Measurements from ENCODE around the gene POLR3K.

POLR3K gene

GRCh38 chr16:66309-67182 is 13.1 kb upstream of the POLR3K start:
- DNase-seq (ENCODE audit: low read depth, low spot score) = no peak
- H3K27ac ChIP-seq = no peak overlapping the region

DNA sequence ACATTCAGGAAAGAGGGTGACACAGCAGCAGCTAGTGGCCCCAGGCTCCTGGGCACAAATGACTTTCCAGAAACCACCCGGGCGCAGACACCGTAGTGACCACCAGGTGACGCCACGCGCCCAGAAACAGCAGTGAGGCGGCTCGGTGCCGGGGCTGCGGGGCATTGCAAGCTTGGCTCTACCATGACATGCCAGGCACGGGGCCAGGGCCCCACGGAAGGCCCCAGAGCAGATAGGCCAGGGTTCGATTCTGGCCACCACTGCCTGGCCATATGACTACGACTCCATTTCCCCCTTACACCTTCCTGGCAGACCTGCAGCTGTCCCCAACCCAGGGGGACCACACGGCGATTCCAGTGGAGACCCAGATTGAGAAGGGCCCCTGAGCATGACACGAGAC is 12.3 kb upstream of the POLR3K start:
- no peak for DNase-seq (ENCODE audit: low read depth, low spot score)
- no peak overlapping the region for H3K27ac ChIP-seq

- DNase-seq (ENCODE audit: low read depth, low spot score) = no peak
Measured at GRCh38 chr16:64914-65255, 11.5 kb upstream of the POLR3K start.

GRCh38 chr16:63998-64913 is 10.8 kb upstream of the POLR3K start:
- no peak overlapping the region for H3K27ac ChIP-seq
- DNase-seq (ENCODE audit: low read depth, low spot score) = no peak

More at GRCh38 chr16:64914-65255, 11.5 kb upstream of the POLR3K start:
- no peak overlapping the region for H3K27ac ChIP-seq

GRCh38 chr16:63466-63865 is 10.1 kb upstream of the POLR3K start:
- H3K27ac ChIP-seq = no peak overlapping the region
- DNase-seq (ENCODE audit: low read depth, low spot score) = no peak

DNA sequence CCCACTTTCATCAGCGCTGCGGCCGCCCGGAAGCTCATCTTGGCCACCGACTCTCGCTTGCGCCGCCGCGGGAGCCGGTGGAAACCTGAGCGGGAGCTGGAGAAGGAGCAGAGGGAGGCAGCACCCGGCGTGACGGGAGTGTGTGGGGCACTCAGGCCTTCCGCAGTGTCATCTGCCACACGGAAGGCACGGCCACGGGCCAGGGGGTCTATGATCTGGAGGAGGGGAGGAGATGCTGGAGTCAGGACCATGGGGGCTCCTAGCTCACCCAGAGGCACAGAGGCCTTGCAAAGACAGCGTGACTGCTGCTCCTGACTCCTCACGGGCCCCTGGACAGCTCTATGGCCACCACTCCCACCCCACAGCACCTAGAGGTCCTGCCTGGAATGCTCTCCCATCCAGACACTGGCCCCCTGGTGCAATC is 9.6 kb upstream of the POLR3K start:
- DNase-seq (ENCODE audit: low read depth, low spot score) = no peak
- H3K27ac ChIP-seq = no peak overlapping the region

DNA sequence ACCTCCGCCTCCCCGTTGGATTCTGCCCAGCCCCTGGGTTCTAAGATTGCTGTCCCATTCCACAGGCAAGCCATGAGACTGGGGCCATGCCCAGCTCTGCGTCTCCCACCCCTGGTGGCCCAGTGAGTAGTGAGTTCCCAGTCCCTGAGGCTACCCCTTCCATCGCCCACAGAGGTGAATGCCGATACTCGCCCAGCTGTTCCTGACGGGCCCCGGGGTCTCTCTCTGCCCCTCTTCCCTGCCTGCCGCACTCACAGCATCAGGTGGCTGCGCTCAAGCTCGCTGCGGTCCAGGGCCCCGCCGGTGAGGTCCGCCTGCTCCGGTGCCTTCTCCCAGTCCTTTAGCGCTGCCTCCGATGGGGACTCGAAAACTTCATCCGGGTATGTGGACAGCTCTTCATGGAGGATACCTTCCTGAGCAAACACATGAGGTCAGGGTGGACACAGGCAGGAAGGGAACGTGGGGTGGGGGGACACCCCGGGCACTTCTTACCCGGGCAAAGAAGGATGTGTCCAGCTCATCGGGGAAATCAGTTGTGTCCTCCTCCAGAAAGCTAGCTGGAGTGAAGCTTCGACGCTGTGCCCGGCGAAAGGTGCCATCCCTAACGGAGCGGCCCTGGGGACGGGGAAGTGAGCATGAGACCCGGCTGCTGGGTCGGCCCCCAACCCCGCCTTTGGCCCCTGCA is 9.0 kb upstream of the POLR3K start:
- no peak overlapping the region for H3K27ac ChIP-seq
- no peak for DNase-seq (ENCODE audit: low read depth, low spot score)

- no peak overlapping the region for H3K27ac ChIP-seq
- no peak for DNase-seq (ENCODE audit: low read depth, low spot score)
Measured at GRCh38 chr16:61879-62281, 8.5 kb upstream of the POLR3K start.

DNA sequence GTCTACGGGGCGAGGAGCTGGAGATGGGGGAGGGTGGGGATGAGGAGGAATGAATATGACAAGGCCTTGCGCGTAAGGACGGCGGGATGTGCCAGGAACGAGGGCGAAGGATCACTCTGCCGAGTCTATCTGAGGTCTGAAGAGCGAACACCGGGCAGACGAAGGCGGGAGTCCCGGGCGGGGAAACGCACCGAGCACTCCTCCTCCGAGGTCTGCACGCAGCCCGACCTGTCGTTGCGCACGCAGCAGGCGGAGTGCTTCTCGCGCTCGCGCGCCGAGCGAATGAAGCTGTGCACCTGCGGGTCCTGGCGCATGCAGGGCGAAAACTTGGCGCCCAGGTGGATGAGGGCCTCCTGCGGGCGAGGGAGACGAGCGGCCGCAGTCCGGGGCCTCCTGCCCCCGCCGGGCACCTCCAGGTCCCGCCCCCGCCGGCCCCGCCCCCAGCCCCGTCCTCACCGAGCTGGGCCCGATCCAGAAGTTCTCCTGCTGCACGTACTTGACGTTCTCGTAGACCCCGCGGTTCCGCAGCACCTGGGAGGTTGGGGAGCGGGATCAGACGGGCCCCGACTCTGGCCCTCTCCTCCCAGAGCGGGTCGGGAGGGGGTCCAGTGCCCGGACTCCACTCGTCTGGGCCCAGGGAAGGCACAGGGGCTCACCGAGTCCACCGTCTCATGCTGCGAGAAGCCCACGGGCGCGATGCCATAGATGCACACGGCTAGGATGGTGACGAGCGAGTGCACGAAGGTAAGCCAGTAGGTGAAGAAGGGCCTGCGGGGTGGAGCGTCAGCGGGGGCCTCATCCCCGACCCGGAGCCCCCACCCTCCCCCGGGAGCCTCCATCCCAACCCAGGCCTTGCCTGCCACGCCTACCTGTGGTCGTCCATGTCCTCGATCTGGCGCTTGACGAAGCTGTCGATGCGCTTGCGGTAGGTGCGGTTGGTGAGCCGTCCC is 7.8 kb upstream of the POLR3K start:
- H3K27ac ChIP-seq = no peak overlapping the region
- no peak for DNase-seq (ENCODE audit: low read depth, low spot score)

- H3K27ac ChIP-seq = no peak overlapping the region
- DNase-seq (ENCODE audit: low read depth, low spot score) = no peak
Measured at GRCh38 chr16:60166-60565, 6.8 kb upstream of the POLR3K start.

DNA sequence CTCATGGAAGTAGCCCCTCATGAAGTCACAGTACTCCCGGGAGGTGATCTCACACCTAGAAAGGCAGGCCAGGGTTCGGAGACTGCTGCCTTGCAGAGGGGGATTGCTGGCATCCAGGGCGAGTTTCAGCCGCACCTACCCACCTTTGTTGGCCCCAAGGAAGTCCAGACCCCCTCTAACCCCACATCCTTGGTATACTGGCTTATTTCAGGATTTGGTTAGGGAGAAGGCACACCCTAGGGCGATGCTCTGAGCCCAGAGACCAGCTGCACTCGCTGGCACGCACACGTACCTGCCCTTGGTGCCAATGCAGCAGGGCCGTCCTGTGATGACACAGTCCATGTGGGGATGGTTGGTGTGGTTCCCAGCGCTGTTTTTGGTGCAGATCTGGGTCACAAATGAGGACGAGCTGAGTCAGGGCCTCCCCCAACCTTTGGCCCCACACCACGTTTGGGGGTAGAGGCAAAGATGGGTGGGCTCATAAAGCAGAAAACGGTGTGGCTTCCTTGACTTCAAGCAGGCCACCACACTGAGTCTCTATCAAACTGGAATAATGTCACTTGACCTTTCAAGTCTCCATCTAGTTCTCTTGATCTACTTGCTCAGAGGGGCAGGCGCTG is 6.1 kb upstream of the POLR3K start:
- DNase-seq (ENCODE audit: low read depth, low spot score) = no peak
- no peak overlapping the region for H3K27ac ChIP-seq

DNA sequence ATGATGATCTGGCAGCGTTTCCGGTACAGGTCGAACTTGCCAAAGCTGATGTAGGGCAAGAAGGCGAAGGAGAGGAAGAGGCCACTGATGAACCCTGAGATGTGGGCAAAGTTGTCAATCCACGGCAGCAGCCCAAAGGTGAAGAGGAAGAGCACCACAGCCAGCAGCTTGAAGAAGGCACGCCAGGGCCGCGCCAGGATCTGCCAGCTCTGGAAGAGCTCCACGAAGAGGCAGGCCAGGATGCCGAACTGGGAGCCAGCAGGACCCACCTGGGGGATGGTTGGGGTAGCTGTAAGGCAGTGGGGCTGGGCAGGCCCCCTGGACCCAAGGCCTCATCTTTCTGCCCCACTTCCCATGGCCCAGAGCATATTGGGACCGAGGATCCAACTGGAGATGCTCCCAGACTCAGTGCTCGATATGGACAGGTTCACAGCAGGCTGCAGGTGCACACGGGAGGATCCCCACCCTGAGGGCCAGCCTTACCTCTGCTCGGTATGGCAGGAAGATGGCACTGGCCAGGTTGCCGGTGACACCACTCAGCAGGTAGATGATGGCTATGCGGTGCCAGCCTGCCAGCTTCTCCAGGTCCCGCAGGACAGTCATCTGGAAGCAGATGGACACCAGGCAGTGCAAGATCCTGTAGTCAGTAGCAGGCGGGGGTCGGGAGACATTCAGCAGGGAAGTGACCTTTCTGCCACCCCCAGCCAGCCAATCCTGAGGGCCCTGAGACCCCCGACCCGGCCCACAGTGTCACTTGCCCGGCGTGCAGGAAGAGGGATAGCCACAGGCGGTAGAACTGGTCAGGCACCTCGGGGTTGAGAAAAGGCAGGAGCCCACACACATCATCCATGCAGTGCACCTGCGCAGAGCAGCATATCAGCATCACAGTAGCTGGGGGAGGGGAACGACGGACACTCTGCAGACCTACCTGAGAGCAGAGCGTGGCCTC is 5.4 kb upstream of the POLR3K start:
- no peak overlapping the region for H3K27ac ChIP-seq
- no peak for DNase-seq (ENCODE audit: low read depth, low spot score)

DNA sequence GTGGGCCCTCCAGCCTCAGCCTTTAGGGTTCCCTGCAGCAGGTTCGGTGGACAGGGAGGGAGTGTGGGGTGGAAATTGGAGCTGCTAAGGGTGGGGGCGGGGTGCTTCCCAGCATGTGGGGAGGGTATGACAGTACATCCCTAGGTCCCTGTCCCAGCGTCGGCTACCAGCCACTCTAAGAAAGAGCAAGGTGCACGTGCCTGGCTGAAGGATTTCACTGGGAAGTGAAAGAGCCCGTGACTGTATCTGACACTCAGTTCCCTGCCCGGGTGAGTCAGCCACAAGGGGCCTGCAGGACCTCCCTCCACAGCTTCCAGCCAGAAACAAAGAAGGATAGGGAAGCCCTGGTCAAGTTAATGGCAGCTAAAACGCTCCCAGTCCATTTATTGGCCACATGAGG is 4.3 kb upstream of the POLR3K start:
- H3K27ac ChIP-seq = no peak overlapping the region
- no peak for DNase-seq (ENCODE audit: low read depth, low spot score)

DNA sequence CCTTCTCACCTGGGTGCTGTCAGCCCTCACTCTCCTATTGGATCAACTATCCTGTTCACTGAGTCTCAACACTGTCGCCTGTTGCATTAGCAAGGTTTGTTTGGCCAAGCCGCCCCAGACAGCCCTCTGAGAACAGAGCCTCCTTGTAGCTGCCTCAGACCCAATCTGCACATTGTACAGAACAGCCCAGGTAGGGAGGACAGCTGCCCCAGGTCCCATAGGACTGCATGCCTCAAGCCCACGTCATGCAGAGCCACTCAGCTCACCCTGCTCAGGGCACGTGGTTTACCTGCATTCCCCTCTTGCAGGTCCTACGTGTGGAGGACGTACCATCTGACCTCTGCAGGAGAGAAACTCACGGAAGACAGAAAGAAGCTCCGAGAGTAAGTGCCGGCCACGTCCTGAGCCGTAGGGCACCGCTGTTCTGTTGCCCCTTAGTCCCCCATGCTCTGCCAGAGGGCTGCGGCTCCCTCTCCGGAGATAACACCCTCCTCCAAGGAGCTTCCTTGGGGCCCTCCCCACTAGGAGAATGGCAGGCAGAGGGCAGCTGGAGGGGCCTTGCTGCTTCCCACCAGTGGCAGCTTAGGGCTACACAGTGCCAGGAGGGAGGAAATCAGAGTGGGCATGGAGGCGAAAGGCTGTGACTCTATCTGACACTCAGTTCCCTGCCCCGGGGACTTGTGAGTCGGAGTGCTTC is 3.0 kb upstream of the POLR3K start:
- no peak overlapping the region for H3K27ac ChIP-seq
- DNase-seq (ENCODE audit: low read depth, low spot score) = no peak

DNA sequence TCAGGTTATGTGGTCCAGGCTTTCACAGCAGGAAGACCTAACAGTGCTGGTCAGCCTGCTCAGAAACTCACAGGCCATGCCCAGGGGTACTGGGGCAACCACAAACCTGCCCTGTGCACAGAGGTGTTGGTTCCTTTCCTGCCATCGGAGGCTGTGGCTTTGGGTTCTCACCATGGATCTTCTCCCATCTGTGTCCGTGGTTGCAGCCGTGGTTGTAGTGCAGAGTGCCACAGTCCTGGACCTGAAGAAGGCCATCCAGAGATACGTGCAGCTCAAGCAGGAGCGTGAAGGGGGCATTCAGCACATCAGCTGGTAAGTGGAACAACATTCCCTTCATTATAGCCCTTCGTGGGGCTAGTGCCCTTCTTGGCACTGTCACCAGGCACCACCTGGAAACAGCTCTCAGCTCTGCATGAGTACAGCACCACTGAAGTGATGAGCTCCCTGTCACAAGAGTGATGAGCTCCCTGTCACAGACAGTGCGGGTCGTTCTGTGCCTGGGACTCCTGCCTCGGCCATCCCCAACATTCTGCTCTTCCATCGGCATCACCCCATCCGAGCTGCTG is 2.2 kb upstream of the POLR3K start:
- no peak overlapping the region for H3K27ac ChIP-seq
- no peak for DNase-seq (ENCODE audit: low read depth, low spot score)

- no peak for DNase-seq (ENCODE audit: low read depth, low spot score)
- no peak overlapping the region for H3K27ac ChIP-seq
Measured at GRCh38 chr16:54237-54581, 801 bp upstream of the POLR3K start.

Data from epithelial cell of prostate (primary cell).